HTR-8/SVneo (cell line): ENCODE results near the gene COL12A1.

Experiments used
- DNase-seq: peaks from one replicate; pipeline ENCODE4 v3.0.0; 2011; ENCODE audit warnings: low spot score, mixed read lengths; ENCODE audit not compliant: insufficient read length
- FAIRE-seq: peaks from 2 replicates; lab custom pipeline; 2011; peaks lifted over from hg19 to GRCh38; lab: Jason Lieb, UNC

COL12A1 gene

DNA sequence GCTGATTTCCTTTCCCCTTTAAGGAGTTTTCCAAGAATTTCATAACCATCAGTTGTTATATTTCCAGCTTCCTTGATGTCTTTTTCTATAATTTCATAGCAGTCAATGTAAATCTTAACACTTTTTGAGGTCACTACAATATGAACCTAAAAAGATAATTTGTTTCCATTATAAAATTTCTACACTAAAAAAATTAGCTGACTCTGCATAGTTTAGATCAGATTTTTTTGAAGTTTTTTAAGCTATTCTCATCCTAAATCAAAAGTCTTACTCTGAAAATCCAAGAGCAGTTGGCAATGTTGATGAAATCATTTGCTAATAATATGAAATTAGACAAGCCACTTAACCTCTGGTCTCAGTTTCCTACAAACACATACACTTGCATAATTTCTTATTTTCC lies 96.8 kb downstream of the COL12A1 start:
- no peak for DNase-seq
- no peak for FAIRE-seq

DNA sequence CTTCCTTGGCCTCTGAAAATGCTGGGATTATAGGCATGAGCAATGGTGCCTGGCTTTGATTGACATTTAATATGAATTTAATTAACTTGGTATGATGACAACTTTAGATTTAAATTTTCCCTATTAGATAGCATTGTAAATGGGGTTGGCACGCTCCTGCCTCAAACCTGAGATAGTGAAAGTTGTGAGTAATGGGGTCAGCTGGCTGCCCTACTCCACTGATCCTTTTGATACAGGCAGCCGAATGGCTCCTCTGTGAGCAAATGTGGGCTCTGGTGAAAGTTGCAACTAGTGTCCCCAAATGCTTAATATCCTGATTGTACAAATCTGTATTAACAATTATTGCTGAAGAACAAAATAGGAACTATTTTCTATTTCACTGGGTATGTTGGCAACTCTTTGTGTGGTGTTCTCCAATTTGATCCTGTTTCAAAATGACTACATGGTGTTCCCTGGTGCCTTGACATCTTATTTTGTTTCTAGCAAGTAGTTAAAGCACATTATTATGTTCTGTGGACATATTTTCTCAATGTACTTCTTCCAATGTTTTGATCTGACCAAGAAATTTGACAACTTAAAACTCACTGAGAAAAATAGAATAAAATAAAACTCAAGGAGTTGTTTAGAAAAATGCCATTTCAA lies 97.4 kb downstream of the COL12A1 start:
- no peak for FAIRE-seq
- no peak for DNase-seq

- DNase-seq (no peak), FAIRE-seq (no peak)
Measured at GRCh38 chr6:75107913-75108312, 97.9 kb downstream of the COL12A1 start.

DNA sequence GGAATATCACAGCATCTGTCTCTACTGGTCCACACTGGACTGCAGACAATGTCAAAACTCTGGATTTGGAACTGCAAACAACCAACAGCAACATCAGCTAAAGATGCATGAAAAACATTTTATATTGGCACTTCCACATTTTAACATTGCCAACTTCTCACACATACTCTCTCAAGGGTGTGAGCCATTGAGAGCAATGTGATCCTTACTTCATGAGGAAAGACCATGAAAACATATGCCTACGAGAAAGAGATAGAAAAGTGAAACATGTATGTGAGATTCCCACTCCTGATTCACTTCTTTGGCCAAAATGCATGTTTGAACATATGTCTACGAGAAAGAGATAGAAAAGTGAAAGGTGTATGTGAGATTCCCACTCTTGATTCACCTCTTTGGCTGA lies 99.4 kb downstream of the COL12A1 start:
- FAIRE-seq = no peak
- DNase-seq = no peak

DNA sequence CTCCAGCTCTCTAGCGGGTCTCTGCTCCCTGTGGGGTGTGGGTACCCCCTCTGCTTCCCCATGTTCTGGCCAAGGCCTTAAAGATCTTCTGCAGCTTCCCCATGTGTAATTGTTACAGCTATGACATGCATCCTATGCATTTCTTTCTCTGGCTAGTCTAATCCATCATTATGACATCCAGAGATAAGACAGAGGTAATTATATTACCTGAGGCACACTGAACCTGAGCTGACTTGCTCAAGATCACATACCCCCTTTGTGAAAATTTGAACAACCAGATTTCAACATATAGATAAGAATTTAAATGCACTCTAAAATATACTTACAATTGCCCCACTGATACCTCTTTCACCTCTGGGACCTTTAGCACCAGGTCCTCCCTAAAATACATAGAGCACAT lies 102.4 kb downstream of the COL12A1 start:
- no peak for DNase-seq
- no peak for FAIRE-seq

DNA sequence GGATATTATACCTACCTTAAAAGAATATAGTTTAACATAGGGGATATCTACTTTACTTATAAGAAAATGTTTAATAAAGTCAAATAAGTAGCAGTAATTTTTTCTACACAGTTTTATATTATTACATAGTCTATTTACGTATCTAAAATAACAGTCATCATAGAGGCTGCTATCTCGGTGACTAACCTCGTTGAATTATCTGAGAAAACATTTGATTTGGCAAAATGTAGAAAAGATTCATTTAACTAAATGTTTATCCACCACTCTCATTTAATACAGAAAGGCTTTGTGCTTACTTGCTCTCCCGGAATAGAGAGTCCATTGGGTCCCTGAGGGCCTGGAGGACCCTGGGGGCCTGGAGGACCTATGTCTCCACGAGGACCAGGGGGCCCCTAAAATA lies 103.6 kb downstream of the COL12A1 start:
- FAIRE-seq (no peak), DNase-seq (no peak)

- no peak for DNase-seq
- FAIRE-seq = no peak
Measured at GRCh38 chr6:75101896-75102295, 104.0 kb downstream of the COL12A1 start.

- FAIRE-seq (peak; percentile 69), DNase-seq (peak; percentile 80)
Measured at GRCh38 chr6:75098709-75099108, 107.1 kb downstream of the COL12A1 start.

GRCh38 chr6:75096966-75097365 lies 108.9 kb downstream of the COL12A1 start:
- DNase-seq (no peak), FAIRE-seq (no peak)

DNA sequence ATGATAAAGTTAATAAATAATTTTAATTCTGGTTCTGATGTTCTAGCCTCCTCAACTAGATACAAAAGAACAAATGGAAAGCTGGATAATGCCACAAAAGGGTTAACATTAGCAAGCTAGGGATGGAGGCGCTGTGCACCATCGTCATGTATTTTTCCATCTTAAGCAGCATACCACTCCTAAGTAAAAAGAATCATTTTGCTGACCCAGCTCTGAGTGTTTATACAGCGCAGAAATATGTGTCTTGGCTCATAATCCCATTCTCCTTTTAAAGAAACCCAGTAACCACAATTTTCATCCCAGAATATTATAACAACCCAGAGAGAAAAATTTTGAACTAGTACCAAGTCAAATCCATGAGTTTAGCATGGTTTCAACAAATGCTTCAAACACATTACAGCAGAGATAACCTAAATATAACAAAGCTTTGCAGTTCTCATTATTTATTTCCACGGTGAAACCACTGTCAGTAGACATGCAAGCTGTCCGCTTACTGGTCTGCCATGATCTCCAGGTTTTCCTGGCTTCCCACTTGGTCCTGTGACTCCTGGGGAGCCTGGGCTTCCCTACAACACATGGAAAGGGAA lies 111.1 kb downstream of the COL12A1 start:
- DNase-seq = no peak
- no peak for FAIRE-seq

GRCh38 chr6:75091467-75092190 lies 114.2 kb downstream of the COL12A1 start:
- FAIRE-seq (no peak), DNase-seq (no peak)

GRCh38 chr6:75090576-75090975 lies 115.3 kb downstream of the COL12A1 start:
- DNase-seq (no peak), FAIRE-seq (no peak)

DNA sequence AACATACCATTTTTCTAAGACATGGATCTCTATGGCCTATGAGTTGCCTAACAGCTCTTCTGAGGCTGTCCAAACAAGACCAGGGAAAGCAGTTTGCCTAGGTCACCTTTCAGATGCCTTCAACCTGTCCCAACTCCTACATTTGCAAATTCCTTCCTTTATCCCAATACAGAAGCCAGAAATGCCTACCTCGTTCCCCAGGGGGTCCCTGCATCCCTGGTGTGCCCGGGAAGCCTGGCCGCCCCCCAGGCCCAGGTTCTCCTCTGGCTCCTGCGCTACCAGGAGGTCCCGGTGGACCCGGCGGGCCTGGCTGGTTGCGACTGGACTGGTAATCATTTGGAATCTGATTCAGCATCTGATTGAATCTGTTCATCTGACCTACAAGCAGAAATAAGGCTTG lies 115.9 kb downstream of the COL12A1 start:
- DNase-seq (no peak), FAIRE-seq (no peak)

GRCh38 chr6:75089151-75089897 lies 116.5 kb downstream of the COL12A1 start:
- no peak for FAIRE-seq

GRCh38 chr6:75085931-75086635 lies 119.8 kb downstream of the COL12A1 start:
- DNase-seq (no peak), FAIRE-seq (no peak)

More at GRCh38 chr6:75089151-75089897, 116.5 kb downstream of the COL12A1 start:
- DNase-seq = no peak

- FAIRE-seq (no peak), DNase-seq (no peak)
Measured at GRCh38 chr6:75084872-75085381, 120.9 kb downstream of the COL12A1 start.

GRCh38 chr6:75084018-75084417 lies 121.8 kb downstream of the COL12A1 start:
- FAIRE-seq = no peak

DNA sequence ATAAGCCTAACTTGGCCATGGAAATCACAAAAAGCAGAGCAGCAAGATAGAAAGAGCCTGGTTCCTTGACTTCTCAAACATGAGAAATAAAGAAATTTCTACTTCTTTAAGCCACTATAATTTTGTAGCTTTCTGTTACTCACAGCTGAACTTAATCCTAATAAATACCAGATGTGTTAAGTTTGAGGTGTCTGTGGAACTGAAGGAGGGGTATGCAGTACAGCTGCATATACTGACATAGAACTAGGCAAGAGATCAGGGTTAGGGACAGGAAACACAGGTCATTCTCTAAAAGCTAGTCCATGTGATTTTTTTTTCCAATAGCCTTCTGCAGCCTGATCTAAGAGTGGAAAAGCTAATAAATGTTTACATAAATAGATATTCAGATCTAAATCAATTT lies 123.9 kb downstream of the COL12A1 start:
- no peak for FAIRE-seq
- DNase-seq = no peak

More at GRCh38 chr6:75084018-75084417, 121.8 kb downstream of the COL12A1 start:
- DNase-seq = no peak

- FAIRE-seq (no peak), DNase-seq (no peak)
Measured at GRCh38 chr6:75081047-75081446, 124.8 kb downstream of the COL12A1 start.

GRCh38 chr6:75079589-75079988 lies 126.3 kb downstream of the COL12A1 start:
- no peak for FAIRE-seq
- no peak for DNase-seq
